GM12878 (cell line): ENCODE data around the gene INHBC. TPM values are rescaled to one million over a fixed set of nuclear protein-coding genes. Genes with fewer than 3 reads are reported as not detected.
A peak's percentile ranks its signal among the peaks of the same experiment; 100 is the strongest.

Experiments
- ATF7 ChIP-seq: fragments of 450-650 bp; IDR thresholded peaks from 2 replicates; pipeline ENCODE4 v1.6.1; 2016; ENCODE audit warnings: low read depth, mild to moderate bottlenecking
- BHLHE40 ChIP-seq, 2 experiments: fragments of 450-650 bp in 1 of 2; IDR thresholded peaks; 2 replicates each; pipeline ENCODE4 v1.6.1; 2011 to 2017; ENCODE audit warnings: low read depth in 2 of 2, borderline replicate concordance in 1 of 2, improper control_type of control experiment in 1 of 2, low read length in 1 of 2, mild to moderate bottlenecking in 1 of 2
- CBX3 ChIP-seq: fragments of 200-600 bp; sonication (generic); IDR thresholded peaks from 2 replicates; pipeline ENCODE4 v1.6.1; 2016; ENCODE audit warnings: low read depth, borderline replicate concordance
- E4F1 ChIP-seq: fragments of 450-650 bp; IDR thresholded peaks from 2 replicates; pipeline ENCODE4 v1.6.1; 2018; ENCODE audit warnings: borderline replicate concordance, mild to moderate bottlenecking; ENCODE audit not compliant: partially characterized antibody
- EED ChIP-seq: sonication (generic); IDR thresholded peaks from 2 replicates; pipeline ENCODE4 v1.6.1; 2016; ENCODE audit warnings: antibody characterized with exemption, low read depth
- FOXK2 ChIP-seq: fragments of 450-650 bp; IDR thresholded peaks from 2 replicates; pipeline ENCODE4 v1.6.1; 2017; ENCODE audit warnings: mild to moderate bottlenecking, moderate library complexity
- HCFC1 ChIP-seq: fragments of 150-350 bp; IDR thresholded peaks from 2 replicates; pipeline ENCODE4 v1.6.1; 2014; ENCODE audit warnings: low read length
- MLLT1 ChIP-seq: fragments of 450-650 bp; IDR thresholded peaks from 2 replicates; pipeline ENCODE4 v1.6.1; 2016; ENCODE audit warnings: mild to moderate bottlenecking
- NBN ChIP-seq: fragments of 450-650 bp; IDR thresholded peaks from 2 replicates; pipeline ENCODE4 v1.6.1; 2016
- NRF1 ChIP-seq: conservative IDR thresholded peaks from 2 replicates; pipeline ENCODE4 v1.6.1; 2011; ENCODE audit warnings: mild to moderate bottlenecking, low read depth, low read length, improper control_type of control experiment
- PML ChIP-seq: IDR thresholded peaks from 2 replicates; pipeline ENCODE4 v1.6.1; 2012; ENCODE audit warnings: low read length, inconsistent platforms
- POLR2AphosphoS2 ChIP-seq: IDR thresholded peaks from 2 replicates; pipeline ENCODE4 v1.6.1; 2011; ENCODE audit warnings: low read depth, mild to moderate bottlenecking, low read length, improper control_type of control experiment, moderate library complexity
- POLR2AphosphoS5 ChIP-seq: IDR thresholded peaks from 2 replicates; pipeline ENCODE4 v1.6.1; 2011; ENCODE audit warnings: mild to moderate bottlenecking, low read length, inconsistent platforms
- POU2F2 ChIP-seq: IDR thresholded peaks from 3 replicates; pipeline ENCODE4 v1.6.1; 2011; ENCODE audit warnings: low read depth, mild to moderate bottlenecking, low read length, borderline replicate concordance
- RAD51 ChIP-seq: fragments of 450-650 bp; IDR thresholded peaks from 2 replicates; pipeline ENCODE4 v1.6.1; 2016; ENCODE audit warnings: moderate library complexity, mild to moderate bottlenecking, inconsistent platforms
- RB1 ChIP-seq: fragments of 450-650 bp; formaldehyde crosslinking; IDR thresholded peaks from 2 replicates; pipeline ENCODE4 v1.6.1; 2017; ENCODE audit warnings: mild to moderate bottlenecking, borderline replicate concordance
- RELB ChIP-seq: fragments of 450-650 bp; IDR thresholded peaks from 2 replicates; pipeline ENCODE4 v1.6.1; 2017; ENCODE audit warnings: low read depth, mild to moderate bottlenecking, moderate library complexity
- SIN3A ChIP-seq: IDR thresholded peaks from 2 replicates; pipeline ENCODE4 v1.6.1; 2012; ENCODE audit warnings: low read depth, low read length, improper control_type of control experiment
- SP1 ChIP-seq: IDR thresholded peaks from one replicate; pipeline ENCODE4 v1.6.1; 2011; ENCODE audit warnings: low read depth, low read length
- SREBF2 ChIP-seq: IDR thresholded peaks from 2 replicates; pipeline ENCODE4 v1.6.1; 2012; ENCODE audit warnings: mild to moderate bottlenecking, low read length
- TBL1XR1 ChIP-seq: IDR thresholded peaks from 2 replicates; pipeline ENCODE4 v1.6.1; 2012; ENCODE audit warnings: low read depth, low read length, improper control_type of control experiment
- TCF12 ChIP-seq: IDR thresholded peaks from 2 replicates; pipeline ENCODE4 v1.6.1; 2011; ENCODE audit warnings: low read depth, mild to moderate bottlenecking, low read length
- USF2 ChIP-seq: IDR thresholded peaks from 2 replicates; pipeline ENCODE4 v1.6.1; 2011; ENCODE audit warnings: low read depth, low read length, improper control_type of control experiment, borderline replicate concordance
- ZBED1 ChIP-seq: IDR thresholded peaks from 2 replicates; pipeline ENCODE4 v1.6.1; 2016; ENCODE audit warnings: borderline replicate concordance
- polyA plus RNA-seq, 11 experiments: library from polyadenylated mRNA; depleted of rRNA in 4 of 11; unstranded in 6 of 11; stranded (reverse) in 5 of 11; fragments of >200 nt; fragmentation: Nextera tagmentation in 4 of 11; fragmentation: Illumina TruSeq in 1 of 11; extraction: Ambion mirVana in 4 of 11; extraction: Trizol in 1 of 11; gene quantifications; 1 replicate in 1 of 11; 2 replicates in 10 of 11; pipeline versions ENCODE4 v1.2.1 to v1.2.3, GENCODE V29; 2011 to 2016; ENCODE audit warnings: inconsistent platforms in 2 of 11, missing spikeins in 2 of 11, low read depth in 1 of 11
- total RNA-seq, 4 experiments: library from RNA; depleted of rRNA in 3 of 4; stranded (reverse); fragments of >200 nt in 3 of 4; fragmentation: Illumina TruSeq in 1 of 4; extraction: Trizol in 1 of 4; gene quantifications; 2 replicates each; pipeline versions ENCODE4 v1.2.1 to v1.2.3, GENCODE V29; 2013 to 2021
- TF ChIP-seq, protein P1 (sequence below): IDR thresholded peaks from 2 replicates; pipeline ENCODE4 v1.6.1; 2011; ENCODE audit warnings: low read depth, mild to moderate bottlenecking, low read length, moderate library complexity, borderline replicate concordance; ENCODE audit errors: extremely low read depth

INHBC gene
- total and polyA plus RNA-seq, 10 of the 15 experiments (the other 5 are each of a cell fraction or from before 2014, with no cell fraction given), result 0.04 to 0.22 (median 0.13) TPM; not detected in 5

- no peak for TF ChIP-seq FOXK2
- TF ChIP-seq PML, result no peak
- peak; percentile 72; the same call in 1 of the 2 replicates for TF ChIP-seq POLR2AphosphoS5
- TF ChIP-seq MLLT1, result peak; percentile 64; the same call in 1 of the 2 replicates
- TF ChIP-seq RELB, result peak; percentile 34; the same call in 1 of the 2 replicates
- TF ChIP-seq HCFC1, result peak; percentile 32; the same call in 1 of the 2 replicates
- no peak for TF ChIP-seq NRF1
- TF ChIP-seq SIN3A, result no peak; the same call in 1 of the 2 replicates
- TF ChIP-seq NBN, result peak; percentile 62; the same call in 1 of the 2 replicates
- TF ChIP-seq, protein P1, sequence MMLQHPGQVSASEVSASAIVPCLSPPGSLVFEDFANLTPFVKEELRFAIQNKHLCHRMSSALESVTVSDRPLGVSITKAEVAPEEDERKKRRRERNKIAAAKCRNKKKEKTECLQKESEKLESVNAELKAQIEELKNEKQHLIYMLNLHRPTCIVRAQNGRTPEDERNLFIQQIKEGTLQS, result no peak
- no peak for TF ChIP-seq TCF12
- TF ChIP-seq ATF7, result peak; percentile 30; the same call in 1 of the 2 replicates
- peak in 1 of 2 experiments; percentile 66; a peak in 1 of 4 replicates for TF ChIP-seq BHLHE40 (IDR thresholded peaks at IDR 0.05; ENCODE audit: borderline replicate concordance in 1 of 2, low read depth in 2 of 2, low read length in 1 of 2)
- no peak for TF ChIP-seq TBL1XR1
- no peak for TF ChIP-seq USF2
- peak; percentile 56; the same call in 1 of the 2 replicates for TF ChIP-seq EED
- no peak for TF ChIP-seq RAD51
- no peak for TF ChIP-seq CBX3
- no peak for TF ChIP-seq ZBED1
- no peak for TF ChIP-seq POLR2AphosphoS2
- TF ChIP-seq E4F1, result no peak
- TF ChIP-seq SREBF2, result no peak
- TF ChIP-seq RB1, result peak; percentile 52; the same call in 1 of the 2 replicates
- no peak for TF ChIP-seq POU2F2
- TF ChIP-seq SP1, result no peak
These were observed 41.8 kb downstream of the INHBC start (continued) for GRCh38 chr12:57476162-57476992.
